Fibroblast of lung (primary cell): ENCODE results near the gene PSG1.
"Not testable (repeated sequence)": the region's sequence is repeated elsewhere in the genome, so short reads cannot be mapped to it uniquely, and the experiment has no call there.

ENCODE experiments used
- CTCF ChIP-seq, 2 donors: IDR thresholded peaks in 1 of 2; conservative IDR thresholded peaks in 1 of 2; 1 replicate in 1 of 2; 2 replicates in 1 of 2; pipeline ENCODE4 v1.5.1; 2011 to 2012; ENCODE audit warnings: low read length in 2 of 2, control low read depth in 1 of 2, inconsistent platforms in 1 of 2, low read depth in 1 of 2, mild to moderate bottlenecking in 1 of 2
- EZH2 ChIP-seq: IDR thresholded peaks from 2 replicates; pipeline ENCODE4 v1.5.1; 2012; ENCODE audit warnings: low read length, control low read depth, mild to moderate bottlenecking; ENCODE audit errors: missing control alignments

- not testable (repeated sequence) for TF ChIP-seq EZH2; CTCF (conservative IDR thresholded peaks at IDR 0.05 in 1 of 2, IDR thresholded peaks at IDR 0.05 in 1 of 2; ENCODE audit: low read depth in 1 of 2, low read length in 2 of 2)
Measured at GRCh38 chr19:42920971-42921370, 41.5 kb upstream of the PSG1 start.
